ENCODE results near the gene WWC2.
A peak's percentile ranks its signal among the peaks of the same experiment; 100 is the strongest.

The WWC2 gene

DNA sequence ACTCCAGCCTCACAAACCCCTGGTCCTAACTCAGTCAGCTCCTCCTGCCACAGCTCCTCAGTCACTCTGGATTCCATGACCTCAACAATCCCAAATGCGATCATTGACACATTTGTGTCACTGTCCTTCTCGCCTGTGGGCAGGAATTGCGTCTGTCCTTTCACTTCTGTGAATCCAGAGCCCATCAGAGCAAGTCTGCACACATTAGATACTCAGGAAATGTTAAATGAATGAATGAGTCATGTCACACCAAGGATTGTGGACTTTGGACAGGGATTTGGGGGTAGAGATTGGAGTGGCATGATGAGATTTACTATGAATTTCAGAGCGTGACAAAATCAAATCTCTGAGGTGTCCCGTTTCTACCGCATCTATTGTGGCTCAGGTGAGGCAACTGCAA, 234.9 kb downstream of the WWC2 start:
- DNase-seq, result peak; percentile 24

GRCh38 chr4:183335369-183335940, 236.4 kb downstream of the WWC2 start:
- DNase-seq, result peak; percentile 94

DNA sequence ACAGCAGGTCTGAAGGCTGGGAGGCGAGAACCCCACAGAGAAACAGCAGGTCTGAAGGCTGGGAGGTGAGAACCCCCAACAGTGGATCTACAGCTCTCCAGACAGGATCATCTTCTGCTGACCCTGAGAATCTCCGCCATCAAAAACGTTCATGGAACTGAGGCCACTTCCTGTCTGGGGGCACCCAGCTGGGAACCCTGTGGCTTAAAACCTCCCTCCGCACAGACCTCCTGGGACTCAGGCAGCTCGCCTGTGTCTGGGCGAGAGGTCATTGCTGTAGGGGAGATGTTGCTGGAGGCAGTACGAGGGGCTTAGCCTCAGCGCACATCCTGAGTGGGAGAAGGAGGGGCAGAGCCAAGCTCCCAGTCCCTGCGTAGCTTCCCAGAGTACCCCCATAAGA, 238.3 kb downstream of the WWC2 start:
- DNase-seq, result no peak

- DNase-seq, result no peak
Measured at GRCh38 chr4:183337833-183338232, 238.8 kb downstream of the WWC2 start.

- no peak for DNase-seq
Measured at GRCh38 chr4:183342541-183343533, 243.8 kb downstream of the WWC2 start.

GRCh38 chr4:183343730-183344129, 244.7 kb downstream of the WWC2 start:
- DNase-seq, result no peak

DNA sequence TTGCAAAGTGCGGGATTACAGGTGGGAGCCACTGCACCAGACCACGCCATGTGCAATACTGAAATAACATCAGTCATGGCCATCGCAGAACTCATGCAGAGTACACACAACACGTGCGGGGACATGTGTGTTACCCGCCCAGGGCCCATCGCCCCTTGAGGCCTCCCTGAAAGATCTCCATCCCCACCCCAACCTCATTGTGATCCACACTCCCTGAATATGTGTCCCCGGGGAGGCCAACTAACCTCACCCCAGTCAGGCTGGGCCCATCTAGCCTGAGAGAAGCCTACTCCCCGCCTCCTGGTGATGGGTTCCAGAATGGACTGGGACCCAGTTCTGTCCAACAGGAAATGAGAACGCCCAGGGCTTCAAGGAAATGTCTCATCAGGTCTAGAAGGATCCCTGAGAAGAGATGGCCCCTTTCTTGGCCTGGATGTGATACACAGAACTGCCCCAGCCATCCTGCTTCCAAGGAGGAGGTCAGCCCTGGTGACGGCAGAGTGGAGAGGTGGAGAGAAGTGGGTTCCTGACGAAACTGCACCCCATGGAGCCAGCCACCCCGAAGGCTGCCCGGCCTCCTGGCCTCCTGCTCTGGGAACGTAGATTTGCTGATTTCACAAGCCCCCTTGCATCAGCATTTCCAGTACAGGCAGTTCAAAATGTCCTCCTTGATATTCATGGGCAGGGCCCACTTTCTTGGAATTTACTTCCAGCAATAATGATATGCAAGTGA, 245.6 kb downstream of the WWC2 start:
- no peak for DNase-seq

DNA sequence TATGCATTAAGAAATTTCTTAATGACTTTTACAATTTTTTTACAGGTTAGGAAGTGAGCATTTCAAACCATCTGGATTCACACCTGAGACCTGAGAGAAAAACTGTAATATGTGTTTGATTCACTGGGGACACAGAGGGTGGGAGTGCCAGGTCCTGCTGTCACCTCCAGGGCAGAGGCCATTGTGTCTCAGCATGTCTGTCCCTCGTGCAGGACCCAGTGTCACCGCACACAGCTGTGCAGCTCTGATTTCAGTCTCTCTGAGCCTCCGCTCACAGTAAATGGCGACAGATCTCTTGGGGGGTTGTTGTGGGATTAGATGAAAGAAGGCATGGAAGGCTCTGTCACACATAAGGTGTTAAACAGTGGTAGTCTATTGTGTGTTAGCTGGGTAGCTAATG, 246.2 kb downstream of the WWC2 start:
- no peak for DNase-seq

DNA sequence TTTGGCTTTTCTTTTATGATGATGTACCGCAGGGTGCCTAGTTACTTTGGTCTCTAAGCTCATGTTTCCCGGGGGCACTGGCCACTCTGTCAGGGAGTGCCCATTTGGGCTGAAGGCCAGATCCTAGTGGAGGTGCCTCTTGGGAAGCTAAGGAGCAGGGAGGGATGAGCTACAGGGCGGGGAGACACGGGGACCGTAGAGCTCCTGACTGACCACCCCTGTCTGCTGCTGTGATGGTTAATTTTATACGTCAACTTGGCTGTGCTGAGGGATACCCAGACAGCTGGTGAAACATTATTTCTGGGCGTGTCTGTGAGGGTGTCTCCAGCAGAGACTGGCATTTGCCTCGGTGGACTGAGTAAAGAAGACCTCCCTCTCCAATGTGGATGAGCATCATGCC, 248.1 kb downstream of the WWC2 start:
- DNase-seq, result no peak

- DNase-seq, result peak; percentile 62
Measured at GRCh38 chr4:183347566-183347965, 248.5 kb downstream of the WWC2 start.

GRCh38 chr4:183348136-183348535, 249.1 kb downstream of the WWC2 start:
- DNase-seq, result no peak

DNA sequence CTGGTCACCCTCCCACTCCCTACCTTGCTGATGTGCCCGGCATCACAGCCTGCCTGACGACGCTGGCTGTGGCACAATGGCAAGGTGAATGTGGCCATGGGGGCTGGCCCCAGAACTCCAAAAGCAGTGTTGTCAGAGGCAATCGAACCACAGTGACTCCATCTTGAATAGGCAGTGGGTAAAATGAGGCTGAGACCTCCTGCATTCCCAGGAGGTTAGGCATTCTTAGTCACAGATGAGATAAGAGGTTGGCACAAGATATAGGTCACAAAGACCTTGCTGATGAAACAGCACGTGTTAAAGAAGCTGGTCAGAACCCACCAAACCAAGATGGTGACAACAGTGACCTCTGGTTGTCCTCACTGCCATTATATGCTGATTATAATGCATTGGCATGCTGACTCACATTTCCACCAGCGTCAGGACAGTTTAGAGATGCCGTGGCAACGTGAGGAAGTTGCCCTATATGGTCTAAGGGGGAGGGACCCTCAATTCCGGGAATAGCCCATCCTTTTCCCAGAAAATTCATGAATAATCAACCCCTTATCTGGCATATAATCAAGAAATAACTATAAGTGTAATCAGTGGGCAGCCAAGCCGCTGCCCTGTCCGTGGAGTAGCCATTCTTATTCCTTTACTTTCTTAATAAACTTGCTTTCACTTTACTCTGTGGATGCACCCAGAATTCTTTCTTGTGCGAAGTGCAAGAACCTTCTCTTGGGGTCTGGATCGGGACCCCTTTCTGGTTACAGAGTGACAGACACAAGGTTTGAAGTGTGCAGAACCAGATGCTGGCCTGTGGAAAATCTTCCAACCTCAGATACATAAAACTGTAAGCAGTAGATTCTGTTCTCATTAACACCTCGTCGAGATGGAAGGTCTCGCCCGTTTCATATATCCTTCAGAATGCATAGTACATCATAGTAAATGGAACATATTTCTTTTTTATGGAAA, 249.9 kb downstream of the WWC2 start:
- peak; percentile 99 for DNase-seq

DNA sequence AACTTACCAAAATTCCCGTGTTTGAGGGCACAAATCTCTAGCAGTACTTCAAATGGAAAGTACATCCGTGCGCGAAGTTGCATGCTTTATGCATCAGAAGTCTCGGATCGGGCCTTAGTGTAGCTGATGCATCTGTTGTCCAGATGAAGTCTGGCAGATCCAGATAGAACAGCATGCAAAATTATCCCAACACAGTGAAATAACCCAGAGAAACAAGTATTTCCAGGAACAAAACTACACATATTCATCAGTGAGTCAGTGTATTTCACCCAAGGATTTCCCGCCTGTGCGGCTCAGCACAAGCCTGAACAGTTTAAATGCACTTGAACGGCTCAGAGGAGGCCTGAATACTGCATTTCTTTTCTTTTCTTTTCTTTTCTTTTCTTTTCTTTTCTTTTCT, 250.6 kb downstream of the WWC2 start:
- DNase-seq, result peak; percentile 83

- DNase-seq, result peak; percentile 39
Measured at GRCh38 chr4:183350317-183351071, 251.4 kb downstream of the WWC2 start.

- no peak for DNase-seq
Measured at GRCh38 chr4:183352546-183352945, 253.5 kb downstream of the WWC2 start.

DNA sequence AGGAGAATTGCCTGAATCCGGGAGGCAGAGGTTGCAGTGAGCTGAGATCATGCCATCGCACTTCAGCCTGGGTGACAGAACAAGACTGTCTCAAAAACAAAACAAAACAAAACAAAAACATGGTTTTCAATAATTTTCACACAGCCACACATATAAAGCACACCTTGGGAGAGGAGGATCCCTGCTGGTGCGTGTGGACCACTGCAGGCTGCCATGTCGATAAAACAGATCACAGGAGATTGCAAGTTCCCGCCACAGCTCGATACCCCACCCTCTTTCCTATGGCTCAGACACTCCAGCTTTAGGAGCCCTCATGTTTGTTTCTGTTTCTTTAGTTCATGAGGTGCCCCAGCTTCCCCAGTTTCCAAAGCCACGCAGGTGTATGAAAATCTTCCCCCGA, 254.5 kb downstream of the WWC2 start:
- DNase-seq, result no peak

DNA sequence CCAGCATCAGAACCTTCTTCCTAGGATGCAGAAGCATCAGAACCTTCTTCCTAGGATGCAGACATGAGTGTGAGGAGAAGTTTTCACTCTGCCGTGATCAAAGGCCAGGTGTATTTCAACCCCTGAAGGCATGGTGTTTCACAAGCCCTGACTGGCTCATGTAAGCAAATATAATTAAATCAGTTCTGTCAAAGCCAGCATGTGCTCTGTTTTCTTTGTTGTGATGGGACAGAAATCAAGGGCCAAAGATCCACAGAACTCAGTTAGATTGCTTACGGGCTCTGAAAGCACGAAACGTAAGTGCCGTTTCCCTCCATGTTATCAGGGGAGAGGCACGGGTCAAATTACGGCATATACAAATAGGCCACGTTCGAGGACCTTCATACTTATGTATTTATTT, 255.2 kb downstream of the WWC2 start:
- DNase-seq, result no peak

DNA sequence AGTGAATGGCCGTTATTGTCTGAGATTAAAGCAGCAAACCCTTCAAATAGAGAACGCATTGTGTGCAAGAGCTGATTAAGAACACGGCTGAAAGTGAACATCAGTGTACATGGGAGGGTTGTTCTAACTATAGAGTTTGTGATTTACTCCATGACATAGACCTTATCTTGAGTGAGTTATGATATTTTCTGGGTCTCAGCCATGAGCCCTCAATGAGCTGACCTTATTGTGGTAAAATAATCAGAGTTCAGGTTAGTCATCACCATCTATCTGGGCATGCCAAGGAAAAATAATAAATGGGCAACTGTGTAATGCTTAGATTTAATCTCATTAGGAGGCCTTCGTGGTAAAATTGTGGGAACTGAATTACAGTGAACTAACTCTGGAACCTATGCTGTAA, 256.3 kb downstream of the WWC2 start:
- DNase-seq, result peak; percentile 79

DNA sequence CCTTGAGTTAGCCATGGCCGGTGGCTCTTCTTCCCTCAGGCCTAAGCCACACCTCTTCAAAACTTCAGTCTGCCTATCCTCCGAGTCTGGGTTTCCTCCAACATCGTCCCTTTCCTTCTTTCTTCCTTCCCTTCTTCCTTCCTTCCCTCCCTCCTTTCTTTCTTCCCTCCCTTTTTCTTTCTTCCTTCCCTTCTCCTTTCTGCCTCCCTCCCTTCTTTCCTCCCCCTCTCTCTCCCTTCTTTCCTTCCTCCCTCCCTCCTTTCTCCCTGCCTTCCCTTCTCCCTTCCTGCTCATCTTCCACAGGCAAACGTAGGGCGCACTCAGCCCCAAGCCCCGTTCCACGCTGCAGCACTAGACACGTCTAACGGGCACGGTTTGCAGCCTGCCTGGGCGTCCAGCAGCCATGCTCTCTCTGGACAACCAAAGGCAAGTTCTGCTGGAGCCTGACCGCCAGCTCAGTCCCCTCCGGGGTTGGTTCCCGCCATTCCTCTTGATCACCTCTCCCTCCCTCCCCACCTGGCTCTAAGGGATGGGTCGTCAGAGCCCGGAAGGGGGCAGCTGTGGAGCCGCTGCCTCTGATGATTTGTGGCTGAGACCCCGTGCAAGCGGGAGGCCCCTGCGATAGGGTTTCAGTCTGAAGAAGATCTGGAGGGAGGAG, 257.2 kb downstream of the WWC2 start:
- DNase-seq, result no peak

DNA sequence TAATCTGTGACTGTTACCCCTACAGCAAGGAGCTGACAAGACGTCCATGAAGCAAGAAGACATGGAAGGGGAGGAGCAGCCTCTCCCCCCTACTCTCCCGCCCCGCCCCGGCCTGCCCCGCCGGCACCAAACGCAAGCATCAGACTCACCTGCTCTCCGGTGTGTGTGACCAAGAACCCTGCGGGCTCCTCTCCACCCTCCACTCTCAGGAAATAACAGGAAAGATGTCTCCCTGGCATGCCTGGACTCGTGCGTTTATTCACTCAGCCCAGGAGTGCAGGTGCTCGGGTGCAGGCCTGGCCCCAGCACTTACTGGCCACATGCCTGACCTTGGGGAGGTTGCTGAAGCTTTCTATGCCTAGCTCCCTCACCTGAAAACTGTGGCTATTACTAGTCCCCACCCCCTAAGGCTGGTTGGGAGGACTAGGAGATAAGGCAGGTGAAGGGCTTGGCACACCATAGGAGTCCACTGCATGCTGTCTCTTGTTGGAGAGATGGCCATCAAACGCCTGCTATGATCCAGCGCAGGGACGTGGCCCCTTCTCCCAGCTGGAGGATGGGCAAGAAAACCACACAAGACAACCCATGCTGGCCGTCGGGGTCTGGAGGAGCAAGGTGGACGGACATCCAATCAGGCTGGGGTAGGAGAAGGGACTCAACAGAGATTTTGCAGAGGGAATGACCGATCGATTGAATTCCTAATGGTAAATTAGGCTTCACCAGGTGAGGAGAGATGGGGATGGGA, 258.0 kb downstream of the WWC2 start:
- no peak for DNase-seq

Measured in EL (cell line).